CD14-positive monocyte (primary cell): Measurements from ENCODE around the gene AMBRA1. TPM values are rescaled to one million over a fixed set of nuclear protein-coding genes. Genes with fewer than 3 reads are reported as not detected.

Source experiments
- DNase-seq, 3 donors: peaks; one replicate each; pipeline ENCODE4 v3.0.0-alpha.2; 2011 to 2022
- H2AFZ ChIP-seq: 2 replicates; pipeline ENCODE4 v1.6.0; 2012; ENCODE audit warnings: mild to moderate bottlenecking, low read depth, low read length, inconsistent platforms; ENCODE audit not compliant: insufficient read depth, poor library complexity, severe bottlenecking
- H3K27ac ChIP-seq, 2 donors: 1 replicate in 1 of 2; 2 replicates in 1 of 2; pipeline ENCODE4 v1.5.1; 2012 to 2013; ENCODE audit warnings: low read length in 2 of 2, control low read depth in 1 of 2, inconsistent platforms in 1 of 2, low read depth in 1 of 2, mild to moderate bottlenecking in 1 of 2
- H3K27me3 ChIP-seq, 2 donors: one replicate each; pipeline versions ENCODE4 v1.6.0 to v1.6.1; 2011 to 2013; ENCODE audit warnings: low read length in 2 of 2; ENCODE audit not compliant: control insufficient read depth in 2 of 2, insufficient read depth in 2 of 2
- H3K36me3 ChIP-seq, 2 donors: replicated peaks in 1 of 2; 1 replicate in 1 of 2; 2 replicates in 1 of 2; pipeline versions ENCODE4 v1.5.1 to v1.6.1; 2012 to 2013; ENCODE audit warnings: low read length in 2 of 2, control low read depth in 1 of 2, inconsistent platforms in 1 of 2, mild to moderate bottlenecking in 1 of 2; ENCODE audit not compliant: insufficient read depth in 2 of 2, control insufficient read depth in 1 of 2
- H3K4me1 ChIP-seq, 2 donors: 1 replicate in 1 of 2; 2 replicates in 1 of 2; pipeline versions ENCODE4 v1.5.1 to v1.6.1; 2012 to 2013; ENCODE audit warnings: low read length in 2 of 2, control low read depth in 1 of 2, inconsistent platforms in 1 of 2, mild to moderate bottlenecking in 1 of 2, moderate library complexity in 1 of 2; ENCODE audit not compliant: insufficient read depth in 2 of 2, control insufficient read depth in 1 of 2
- H3K4me2 ChIP-seq: replicated peaks from 2 replicates; pipeline ENCODE3; 2012; ENCODE audit warnings: low read length, moderate library complexity, mild to moderate bottlenecking; ENCODE audit not compliant: poor library complexity, severe bottlenecking; ENCODE audit errors: extremely low read depth
- H3K4me3 ChIP-seq, 3 experiments: fragments of 200-600 bp in 1 of 3; sonication (generic) in 1 of 3; replicated peaks in 1 of 3; 1 replicate in 2 of 3; 2 replicates in 1 of 3; pipeline ENCODE4 v1.5.1; 2011 to 2013; ENCODE audit warnings: low read length in 3 of 3, mild to moderate bottlenecking in 3 of 3, control low read depth in 2 of 3, low read depth in 2 of 3, inconsistent platforms in 1 of 3, moderate library complexity in 1 of 3
- H3K79me2 ChIP-seq: 2 replicates; pipeline ENCODE4 v1.6.0; 2012; ENCODE audit warnings: mild to moderate bottlenecking, control low read depth, inconsistent platforms, low read length, moderate library complexity; ENCODE audit not compliant: insufficient read depth
- H3K9ac ChIP-seq: 2 replicates; pipeline ENCODE4 v1.6.0; 2017; ENCODE audit warnings: low read length, mild to moderate bottlenecking; ENCODE audit not compliant: insufficient read depth, poor library complexity, severe bottlenecking
- H3K9me3 ChIP-seq, 2 donors: replicated peaks in 1 of 2; 1 replicate in 1 of 2; 2 replicates in 1 of 2; pipeline versions ENCODE4 v1.5.1 to v1.6.1; 2012 to 2013; ENCODE audit warnings: low read length in 2 of 2, control low read depth in 1 of 2; ENCODE audit not compliant: control insufficient read depth in 1 of 2, insufficient read depth in 1 of 2
- H4K20me1 ChIP-seq: 2 replicates; pipeline ENCODE4 v1.6.0; 2012; ENCODE audit warnings: mild to moderate bottlenecking, low read length, control low read depth, moderate library complexity; ENCODE audit not compliant: insufficient read depth
- H3K27ac Mint-ChIP-seq, 7 donors: one replicate each; pipeline ENCODE4 v1.8.0; 2020; ENCODE audit warnings: mild to moderate bottlenecking in 7 of 7, mixed read lengths in 7 of 7, moderate library complexity in 6 of 7, inconsistent platforms in 2 of 7
- H3K27me3 Mint-ChIP-seq, 3 donors: one replicate each; pipeline ENCODE4 v1.8.0; 2021 to 2022; ENCODE audit warnings: low read depth in 3 of 3, mild to moderate bottlenecking in 3 of 3, mixed read lengths in 3 of 3, moderate library complexity in 3 of 3, inconsistent platforms in 1 of 3
- H3K36me3 Mint-ChIP-seq, 2 donors: one replicate each; pipeline ENCODE4 v1.8.0; 2020; ENCODE audit warnings: mixed read lengths in 2 of 2, inconsistent platforms in 1 of 2, mild to moderate bottlenecking in 1 of 2
- H3K4me1 Mint-ChIP-seq: one replicate; pipeline ENCODE4 v1.8.0; 2020; ENCODE audit warnings: mild to moderate bottlenecking, mixed read lengths
- H3K4me3 Mint-ChIP-seq, 2 donors: one replicate each; pipeline ENCODE4 v1.8.0; 2020; ENCODE audit warnings: mild to moderate bottlenecking in 2 of 2, mixed read lengths in 2 of 2, moderate library complexity in 1 of 2
- H3K9me3 Mint-ChIP-seq, 7 donors: one replicate each; pipeline ENCODE4 v1.8.0; 2020 to 2022; ENCODE audit warnings: mixed read lengths in 7 of 7, mild to moderate bottlenecking in 6 of 7, moderate library complexity in 6 of 7, inconsistent platforms in 2 of 7
- whole genome bisulfite sequencing: methylation state at CpG from one replicate; pipeline ENCODE4 v1.1.5; 2013; ENCODE audit warnings: missing lambda C conversion rate; ENCODE audit not compliant: insufficient coverage; 5-methylcytosine and 5-hydroxymethylcytosine counted together
- intact Hi-C, 2 donors: fragments of 100-400 bp; cut with micrococcal nuclease; formaldehyde crosslinking; loops; one replicate each; pipeline versions ENCODE4 v1.15.0 to v1.15.1; 2023
- polyA plus RNA-seq, 3 donors: library from polyadenylated mRNA; depleted of rRNA in 1 of 3; unstranded in 2 of 3; stranded (reverse) in 1 of 3; fragments of 300-500 nt in 2 of 3; fragments of >200 nt in 1 of 3; fragmentation: Illumina TruSeq in 2 of 3; gene quantifications; 1 replicate in 2 of 3; 2 replicates in 1 of 3; pipeline ENCODE4 v1.2.3, GENCODE V29; 2012 to 2021
- TF ChIP-seq, protein P1 (sequence below): fragments of 200-600 bp; IDR thresholded peaks from one replicate; pipeline ENCODE4 v1.8.0; 2022; ENCODE audit warnings: antibody characterized with exemption, mild to moderate bottlenecking

The AMBRA1 gene
- polyA plus RNA-seq, 3 donors = 2.1 to 6.1 (median 3.8) TPM

GRCh38 chr11:46590740-46591605, 2.9 kb downstream of the AMBRA1 start:
- Histone ChIP-seq H4K20me1 (peaks cover 51% of the 10 kb centered on the region), H3K4me3 (no peak overlapping the region), H3K4me2 (no peak overlapping the region), H3K9ac (no peak overlapping the region), H2AFZ (no peak overlapping the region), H3K27me3 (no peaks in the 10 kb centered on the region), H3K9me3 (no peaks in the 10 kb centered on the region), H3K36me3 (peaks cover 0 to 10% of the 10 kb centered on the region in 2 donors), H3K79me2 (peaks cover 76% of the 10 kb centered on the region), H3K4me1 (peaks cover 17 to 29% of the 10 kb centered on the region in 2 donors), H3K27ac (no peak overlapping the region)
- TF ChIP-seq, protein P1, sequence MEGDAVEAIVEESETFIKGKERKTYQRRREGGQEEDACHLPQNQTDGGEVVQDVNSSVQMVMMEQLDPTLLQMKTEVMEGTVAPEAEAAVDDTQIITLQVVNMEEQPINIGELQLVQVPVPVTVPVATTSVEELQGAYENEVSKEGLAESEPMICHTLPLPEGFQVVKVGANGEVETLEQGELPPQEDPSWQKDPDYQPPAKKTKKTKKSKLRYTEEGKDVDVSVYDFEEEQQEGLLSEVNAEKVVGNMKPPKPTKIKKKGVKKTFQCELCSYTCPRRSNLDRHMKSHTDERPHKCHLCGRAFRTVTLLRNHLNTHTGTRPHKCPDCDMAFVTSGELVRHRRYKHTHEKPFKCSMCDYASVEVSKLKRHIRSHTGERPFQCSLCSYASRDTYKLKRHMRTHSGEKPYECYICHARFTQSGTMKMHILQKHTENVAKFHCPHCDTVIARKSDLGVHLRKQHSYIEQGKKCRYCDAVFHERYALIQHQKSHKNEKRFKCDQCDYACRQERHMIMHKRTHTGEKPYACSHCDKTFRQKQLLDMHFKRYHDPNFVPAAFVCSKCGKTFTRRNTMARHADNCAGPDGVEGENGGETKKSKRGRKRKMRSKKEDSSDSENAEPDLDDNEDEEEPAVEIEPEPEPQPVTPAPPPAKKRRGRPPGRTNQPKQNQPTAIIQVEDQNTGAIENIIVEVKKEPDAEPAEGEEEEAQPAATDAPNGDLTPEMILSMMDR = no peak
- intact Hi-C loops = no loop called here
- no peak for DNase-seq
- peaks cover 2 to 16% of the 10 kb centered on the region in 2 donors for H3K36me3 Mint-ChIP-seq
- WGBS = 95% methylated on average over 4 of the region's 11 CpGs
- no peaks in the 10 kb centered on the region for H3K27me3 Mint-ChIP-seq
- peaks cover 0 to under 1% (median 0%) of the 10 kb centered on the region in 7 donors for H3K9me3 Mint-ChIP-seq
- H3K4me3 Mint-ChIP-seq = peak overlapping the region in 1 of 2 donors; percentile 18
- peaks cover 43% of the 10 kb centered on the region for H3K4me1 Mint-ChIP-seq
- peak overlapping the region in 4 of 7 donors; percentile 4 to 41 (median 34) for H3K27ac Mint-ChIP-seq

- H3K36me3 Mint-ChIP-seq = peaks cover 2 to 23% of the 10 kb centered on the region in 2 donors
- no peak overlapping the region for H3K27ac Mint-ChIP-seq
- peaks cover 55% of the 10 kb centered on the region for H4K20me1 ChIP-seq
- DNase-seq = no peak
- H3K4me2 ChIP-seq = no peak overlapping the region
- no peak overlapping the region for H2AFZ ChIP-seq
- peaks cover 12 to 23% of the 10 kb centered on the region in 2 donors for H3K4me1 ChIP-seq
- peaks cover 0 to 10% of the 10 kb centered on the region in 2 donors for H3K36me3 ChIP-seq
- H3K4me1 Mint-ChIP-seq = peaks cover 38% of the 10 kb centered on the region
- TF ChIP-seq, protein P1 = no peak
- no peaks in the 10 kb centered on the region for H3K27me3 Mint-ChIP-seq
- no peaks in the 10 kb centered on the region for H3K9me3 ChIP-seq
- no peaks in the 10 kb centered on the region for H3K9me3 Mint-ChIP-seq
- H3K27ac ChIP-seq = peak overlapping the region in 1 of 2 donors; percentile 13
- H3K79me2 ChIP-seq = peaks cover 80% of the 10 kb centered on the region
- no peak overlapping the region for H3K4me3 ChIP-seq
- H3K4me3 Mint-ChIP-seq = no peak overlapping the region
- H3K9ac ChIP-seq = no peak overlapping the region
- H3K27me3 ChIP-seq = no peaks in the 10 kb centered on the region
- intact Hi-C loops = no loop called here
These were observed 4.9 kb downstream of the AMBRA1 start for GRCh38 chr11:46588915-46589314.
